ENCODE measurements around the gene KCNJ2.

The KCNJ2 gene

DNA sequence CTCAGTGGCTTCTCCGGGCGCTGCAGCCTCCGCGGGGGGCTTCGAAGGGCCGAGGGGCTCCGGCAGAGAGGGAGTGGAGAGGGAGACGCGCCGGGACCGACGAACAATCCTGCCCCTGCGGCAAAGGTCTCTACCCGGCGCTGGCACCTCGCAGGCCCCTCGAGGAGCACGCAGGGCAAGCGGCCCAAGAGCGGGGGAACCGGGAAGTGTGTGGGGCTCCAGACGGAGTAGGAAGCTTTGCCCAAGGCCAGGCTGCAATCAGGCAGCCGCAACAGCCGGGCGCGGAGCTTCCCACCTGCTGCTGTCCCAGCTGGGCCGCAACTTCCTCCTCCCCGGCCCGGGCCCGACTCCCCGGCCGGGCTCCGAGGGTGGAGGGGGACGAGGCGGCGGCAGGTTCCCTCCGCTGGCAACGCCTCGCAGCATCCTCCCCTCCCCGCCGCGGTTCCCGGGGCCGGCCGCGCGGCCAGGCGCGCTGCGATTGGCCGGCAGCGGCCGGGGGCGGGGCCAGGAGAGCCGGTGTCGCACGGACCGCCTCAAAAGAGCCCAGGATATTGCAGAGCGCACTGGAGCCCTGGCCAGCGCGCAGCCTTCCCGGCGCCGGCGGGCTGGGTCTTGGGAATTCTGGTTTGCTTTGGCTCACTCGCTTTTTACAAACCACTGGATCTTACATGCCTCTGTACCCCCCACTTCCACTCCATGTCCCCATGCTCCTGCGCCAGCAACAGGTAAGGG is at the start of gene KCNJ2:
Gene KCNJ2 (plus strand): TSS at position 556 of the 732 bp plus-strand sequence. CDS start 5,508 bp downstream, outside the sequence.
- DNase-seq (ENCODE audit: low read depth in 2 of 2) = no peak

DNA sequence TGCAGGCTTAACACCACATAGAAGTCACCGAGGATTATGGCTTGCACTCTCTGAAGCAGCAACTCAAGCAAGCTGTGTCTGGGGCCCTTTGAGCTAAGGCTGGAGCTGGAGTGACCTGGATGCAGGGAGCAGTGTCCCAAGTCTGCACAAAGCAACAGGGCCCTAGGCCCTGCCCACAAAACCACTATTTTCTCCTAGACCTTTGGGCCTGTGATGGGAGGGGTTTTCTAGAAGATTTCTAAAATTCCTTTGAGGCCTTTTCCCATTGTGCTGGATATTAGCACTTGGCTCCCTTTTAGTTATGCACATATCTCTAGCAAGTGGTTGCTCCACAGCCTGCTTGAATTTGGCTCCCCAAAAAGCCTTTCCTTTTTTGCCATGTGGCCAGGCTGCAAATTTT is 49.8 kb upstream of the KCNJ2 start:
- DNase-seq (ENCODE audit: low read depth in 2 of 2) = no peak

DNA sequence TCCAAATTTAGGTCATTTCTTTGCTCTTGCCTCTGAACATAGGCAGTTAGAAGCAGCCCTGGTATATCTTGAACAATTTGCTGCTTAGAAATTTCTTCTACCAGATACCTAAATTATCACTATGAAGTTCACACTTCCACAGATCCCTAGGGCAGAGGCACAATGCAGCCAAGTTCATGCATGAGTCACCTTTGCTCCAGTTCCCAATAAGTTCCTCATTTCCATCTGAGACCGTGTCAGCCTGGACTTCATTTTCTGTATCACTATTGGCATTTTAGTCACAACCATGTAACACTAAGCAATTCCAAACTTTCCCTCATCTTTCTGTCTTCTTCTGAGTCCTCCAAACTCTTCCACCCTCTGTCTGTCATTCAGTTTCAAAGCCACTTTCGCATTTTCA is 49.3 kb upstream of the KCNJ2 start:
- no peak for DNase-seq (ENCODE audit: low read depth in 2 of 2)

DNA sequence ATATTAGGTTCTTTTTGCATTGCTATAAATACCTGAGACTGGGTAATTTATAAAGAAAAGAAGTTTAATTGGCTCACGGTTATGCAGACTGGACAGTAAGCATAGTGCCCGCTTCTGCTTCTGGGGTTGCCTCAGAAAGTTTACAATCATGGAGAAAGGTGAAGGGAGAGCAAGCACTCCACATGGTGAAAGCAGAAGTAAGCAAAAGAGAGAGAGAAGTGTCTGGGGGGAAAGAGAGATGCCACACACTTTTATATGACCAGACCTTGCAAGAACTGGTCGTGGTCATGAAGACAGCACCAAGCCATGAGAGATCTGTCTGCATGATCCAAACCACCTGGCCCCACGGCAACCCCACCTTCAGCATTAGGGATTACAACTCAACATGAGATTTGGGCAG is 48.9 kb upstream of the KCNJ2 start:
- no peak for DNase-seq (ENCODE audit: low read depth in 2 of 2)

DNA sequence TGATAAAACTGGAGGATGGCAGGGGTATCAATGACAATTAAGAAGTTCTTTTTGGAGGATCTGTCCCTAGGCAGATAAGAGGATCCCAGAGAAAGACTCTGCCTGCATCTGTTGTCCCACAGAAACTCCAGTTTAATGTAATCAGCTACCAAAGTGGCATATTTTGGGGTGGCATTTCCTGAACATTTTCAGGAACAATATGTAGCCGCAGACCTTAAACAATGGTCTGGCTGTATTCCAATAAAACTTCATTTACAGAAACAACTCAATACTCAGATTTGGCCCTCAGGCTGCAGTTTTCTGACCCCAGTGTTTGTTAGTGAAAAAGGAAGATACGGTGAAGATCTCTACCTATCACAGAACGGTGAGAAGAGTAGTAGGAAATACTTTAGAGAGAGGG is 48.2 kb upstream of the KCNJ2 start:
- DNase-seq (ENCODE audit: low read depth in 2 of 2) = no peak

DNA sequence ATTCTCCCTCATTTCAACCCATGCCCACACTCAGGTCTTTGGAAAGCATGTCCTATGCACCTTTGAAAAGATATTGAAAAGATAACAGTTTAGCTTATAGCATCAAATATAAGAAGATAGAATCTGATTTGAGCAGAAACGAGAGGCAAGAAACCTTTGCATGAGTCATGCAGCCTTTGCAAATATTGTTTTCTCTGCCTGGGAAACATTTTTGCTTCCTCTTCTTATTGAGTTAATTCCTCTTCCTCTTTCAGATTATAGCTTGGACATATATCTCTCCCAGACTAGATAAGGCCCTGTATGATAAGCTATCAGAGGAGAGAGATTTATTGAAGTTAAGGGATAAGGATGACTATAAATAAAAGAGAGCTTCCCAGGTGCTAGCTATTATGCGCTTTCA is 46.1 kb upstream of the KCNJ2 start:
- DNase-seq (ENCODE audit: low read depth in 2 of 2) = no peak

DNA sequence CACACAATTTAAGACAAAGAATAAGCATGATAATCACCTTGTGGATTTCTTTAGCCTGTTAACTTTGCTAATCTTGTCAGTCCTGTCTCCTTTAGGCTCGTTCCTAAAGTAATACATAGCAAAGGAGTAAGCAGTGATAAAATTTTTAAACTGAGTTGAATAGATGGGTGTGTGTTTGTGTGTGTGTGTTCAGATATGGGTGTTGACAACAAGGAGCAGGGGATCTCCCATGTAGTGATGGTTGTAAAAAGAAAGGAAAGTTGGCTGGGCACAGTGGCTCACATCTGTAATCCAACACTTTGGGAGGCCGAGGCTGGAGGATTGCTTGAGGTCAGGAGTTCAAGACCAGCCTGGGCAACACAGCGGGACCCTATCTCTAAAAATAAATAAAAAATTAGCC is 44.6 kb upstream of the KCNJ2 start:
- DNase-seq (ENCODE audit: low read depth in 2 of 2) = no peak

DNA sequence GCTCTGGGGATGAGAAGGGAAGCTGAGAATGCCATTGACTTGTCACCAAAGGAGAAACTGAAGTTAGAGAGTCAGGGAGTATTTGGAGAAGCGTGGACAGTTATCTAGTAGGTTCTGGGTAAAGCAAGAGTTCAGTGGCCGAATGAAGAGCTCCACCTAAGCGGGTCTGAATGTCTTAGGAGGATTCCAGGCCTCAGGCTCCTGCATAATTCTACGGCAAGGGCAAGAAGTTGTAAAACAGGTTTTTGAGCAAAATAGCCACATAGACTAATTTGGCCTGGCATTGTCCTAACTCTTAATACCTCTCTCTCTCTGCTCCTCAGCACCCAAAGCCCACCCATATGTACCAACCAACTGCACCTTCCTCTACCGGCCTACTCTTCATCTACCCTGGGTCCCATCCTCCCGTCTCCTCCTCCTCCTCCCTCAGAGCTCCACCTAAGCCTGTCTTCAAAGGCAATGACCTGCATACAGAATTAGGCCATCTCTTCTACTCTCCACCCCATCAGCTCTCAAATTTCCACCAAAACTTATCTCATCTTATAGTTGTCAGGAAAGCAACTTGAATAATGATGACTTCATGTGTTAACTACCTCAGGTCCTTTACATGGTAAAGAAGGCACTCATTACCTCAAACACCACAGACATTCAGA is 42.0 kb upstream of the KCNJ2 start:
- DNase-seq (ENCODE audit: low read depth in 2 of 2) = no peak

DNA sequence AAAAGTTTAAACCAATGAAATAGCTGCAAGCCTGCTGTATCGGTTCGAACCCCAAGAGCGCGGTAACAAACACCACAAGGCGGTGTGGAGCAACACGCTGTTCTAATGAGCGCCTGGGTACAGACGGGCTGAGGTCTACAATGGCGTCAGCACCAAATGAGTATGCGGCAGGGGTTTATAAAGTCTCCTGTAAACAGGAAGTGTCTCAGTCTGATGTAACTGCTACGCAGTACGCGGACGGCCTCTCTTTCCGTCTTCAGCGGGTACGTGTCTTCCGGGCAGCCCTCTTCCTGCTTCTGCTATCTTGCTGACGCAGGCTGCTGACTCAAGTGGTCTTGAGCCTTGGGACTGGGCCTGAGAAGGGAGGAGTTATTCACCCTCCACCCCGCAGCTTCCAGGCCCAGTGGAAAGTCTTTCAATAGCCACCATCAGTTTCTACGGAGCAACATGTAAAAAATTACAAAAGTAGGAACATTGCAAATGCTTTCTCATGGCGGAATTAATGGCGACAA is 40.5 kb upstream of the KCNJ2 start:
- DNase-seq (ENCODE audit: low read depth in 2 of 2) = no peak

DNA sequence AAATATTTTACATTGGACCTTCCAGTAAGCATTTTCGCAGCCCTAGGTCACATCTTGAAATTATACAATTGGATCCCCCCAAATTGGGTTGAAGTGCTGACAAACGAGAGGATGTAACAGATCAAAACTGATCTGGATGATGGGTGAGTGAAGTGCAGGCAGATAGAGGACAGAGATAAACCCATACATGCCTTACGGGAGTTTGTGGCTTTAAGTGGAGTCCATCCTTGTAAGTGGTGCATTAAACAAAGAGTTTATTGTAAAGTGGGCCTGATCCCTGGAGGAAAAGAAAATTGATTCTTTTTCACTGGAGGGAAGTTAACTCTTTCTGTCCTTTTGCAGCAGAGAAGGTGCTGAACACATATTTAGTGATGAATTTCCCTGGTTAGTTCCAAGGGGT is 39.0 kb upstream of the KCNJ2 start:
- DNase-seq (ENCODE audit: low read depth in 2 of 2) = no peak

DNA sequence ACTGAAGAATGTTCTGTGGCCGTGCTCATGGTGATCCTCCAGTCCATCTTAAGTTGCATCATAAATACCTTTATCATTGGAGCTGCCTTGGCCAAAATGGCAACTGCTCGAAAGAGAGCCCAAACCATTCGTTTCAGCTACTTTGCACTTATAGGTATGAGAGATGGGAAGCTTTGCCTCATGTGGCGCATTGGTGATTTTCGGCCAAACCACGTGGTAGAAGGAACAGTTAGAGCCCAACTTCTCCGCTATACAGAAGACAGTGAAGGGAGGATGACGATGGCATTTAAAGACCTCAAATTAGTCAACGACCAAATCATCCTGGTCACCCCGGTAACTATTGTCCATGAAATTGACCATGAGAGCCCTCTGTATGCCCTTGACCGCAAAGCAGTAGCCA is 36.8 kb upstream of the KCNJ2 start:
- no peak for DNase-seq (ENCODE audit: low read depth in 2 of 2)

DNA sequence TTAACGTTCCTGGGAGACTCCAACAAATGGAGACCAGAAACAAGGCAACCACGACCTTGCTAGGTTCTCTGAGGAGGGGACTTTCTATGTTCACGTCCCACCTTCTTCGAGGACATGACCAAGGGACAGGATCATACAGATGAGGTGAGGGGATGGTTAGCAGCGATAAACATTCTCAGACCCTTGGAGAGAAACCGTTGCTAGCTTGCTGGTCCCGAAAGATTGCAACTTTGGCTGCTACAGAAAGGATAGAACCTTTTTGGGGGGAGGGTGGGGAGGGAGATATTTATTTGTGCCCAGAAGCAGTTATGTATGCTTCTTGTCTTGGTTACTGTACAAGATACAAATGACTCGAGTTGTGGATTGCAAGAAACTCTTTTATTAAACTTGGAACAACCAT is 35.3 kb upstream of the KCNJ2 start:
- no peak for DNase-seq (ENCODE audit: low read depth in 2 of 2)

DNA sequence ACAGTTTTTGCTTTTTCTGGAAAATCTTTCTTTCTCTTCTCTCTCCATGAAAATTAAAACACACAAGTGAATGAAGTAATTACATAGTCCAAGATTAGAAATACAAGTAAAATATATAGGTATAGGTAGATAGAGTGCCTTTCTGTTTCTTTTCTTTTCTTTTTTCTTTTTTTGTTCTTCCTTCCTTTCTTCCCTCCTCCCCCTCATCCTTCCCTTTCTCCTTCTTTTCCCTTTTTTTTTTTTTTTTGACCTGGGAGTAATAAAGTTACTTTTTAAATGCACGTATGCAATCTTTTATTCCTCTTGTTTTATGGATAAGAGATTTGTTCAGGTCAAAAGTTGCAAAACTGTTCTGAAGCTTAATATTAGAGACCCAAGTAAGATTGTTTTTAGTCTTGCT is 34.6 kb upstream of the KCNJ2 start:
- DNase-seq (ENCODE audit: low read depth in 2 of 2) = no peak

DNA sequence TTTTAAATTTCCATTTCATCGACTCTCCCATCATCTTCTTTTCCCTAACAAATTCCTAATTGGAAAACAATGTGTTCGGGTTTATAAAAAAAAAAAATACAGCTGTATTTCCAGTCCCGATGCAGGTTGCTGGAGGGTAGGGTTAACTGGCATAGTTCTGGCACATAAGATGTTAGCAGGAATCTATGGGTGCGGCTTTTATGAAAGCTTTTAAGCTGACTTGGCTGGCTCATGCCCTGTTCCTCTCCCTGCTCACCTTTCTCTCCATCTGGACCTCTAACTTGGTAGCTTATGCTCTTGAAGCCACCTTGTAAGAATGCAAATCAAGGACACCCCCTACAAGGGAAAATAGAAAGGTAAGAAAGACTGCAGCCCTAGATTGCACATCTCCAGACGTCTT is 33.2 kb upstream of the KCNJ2 start:
- DNase-seq (ENCODE audit: low read depth in 2 of 2) = no peak

DNA sequence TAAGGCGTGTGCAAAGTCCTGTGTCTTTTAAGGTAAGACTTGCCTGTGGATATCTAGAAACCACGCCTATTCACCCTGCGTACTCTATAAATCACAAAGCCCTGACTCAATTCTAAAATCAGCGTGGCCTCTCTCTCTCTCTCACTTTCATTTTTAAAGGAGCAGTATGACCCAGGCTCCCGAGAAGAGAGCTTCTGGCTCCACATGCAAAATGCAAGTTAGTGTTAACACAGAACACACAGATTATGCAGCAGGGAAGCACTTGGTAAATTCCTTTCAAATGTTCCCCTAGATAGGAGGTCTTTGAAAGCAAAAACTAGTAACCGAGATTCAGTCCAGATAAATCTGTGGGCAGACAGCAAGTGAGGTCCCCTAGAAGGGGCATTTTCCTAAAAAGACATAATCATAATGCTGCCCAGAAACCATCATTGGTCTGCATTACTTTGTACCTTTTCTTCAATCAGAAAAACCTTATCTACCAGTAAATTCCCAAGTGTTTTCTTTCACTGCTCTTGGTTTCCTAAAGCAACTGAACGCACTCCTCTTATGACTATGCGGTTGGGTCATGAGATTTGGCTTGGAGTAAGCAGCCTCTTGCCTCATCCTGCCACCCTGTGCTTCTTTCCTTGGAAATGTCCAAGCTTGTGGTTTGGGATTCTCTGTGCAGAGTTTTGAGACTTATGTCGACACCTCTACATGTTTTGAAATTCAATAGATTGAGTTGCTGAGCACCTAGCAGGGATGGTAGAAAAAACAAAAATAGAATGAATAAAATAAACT is 31.7 kb upstream of the KCNJ2 start:
- DNase-seq (ENCODE audit: low read depth in 2 of 2) = peak; percentile 45 to 47

DNA sequence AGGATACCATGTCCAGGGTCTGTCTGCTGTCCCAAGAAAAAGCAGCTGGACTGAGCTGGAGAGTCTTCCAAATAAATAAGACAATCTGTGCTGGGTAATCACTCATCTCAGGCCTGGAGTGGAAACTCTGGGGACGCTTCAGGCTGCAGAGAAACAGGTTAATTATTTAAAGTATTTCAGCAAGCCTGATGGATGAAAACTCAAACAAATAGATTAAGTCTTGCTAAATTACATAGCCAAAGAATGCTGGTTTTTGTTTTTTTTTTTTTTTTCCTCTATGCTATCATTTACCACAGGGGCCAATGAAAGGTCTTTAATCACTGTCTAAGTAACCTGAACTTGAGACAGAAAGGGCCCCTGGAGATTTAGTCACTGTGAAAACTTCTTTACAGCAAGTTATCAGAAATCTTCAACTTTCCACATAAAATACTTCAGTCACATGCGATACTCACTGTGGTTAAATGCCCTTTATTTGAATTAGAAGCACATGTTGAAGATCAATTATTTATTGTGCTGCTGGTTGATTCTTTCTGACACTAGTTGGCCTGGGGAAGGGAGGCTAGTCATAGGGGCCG is 31.0 kb upstream of the KCNJ2 start:
- DNase-seq (ENCODE audit: low read depth in 2 of 2) = peak; percentile 29 to 44

DNA sequence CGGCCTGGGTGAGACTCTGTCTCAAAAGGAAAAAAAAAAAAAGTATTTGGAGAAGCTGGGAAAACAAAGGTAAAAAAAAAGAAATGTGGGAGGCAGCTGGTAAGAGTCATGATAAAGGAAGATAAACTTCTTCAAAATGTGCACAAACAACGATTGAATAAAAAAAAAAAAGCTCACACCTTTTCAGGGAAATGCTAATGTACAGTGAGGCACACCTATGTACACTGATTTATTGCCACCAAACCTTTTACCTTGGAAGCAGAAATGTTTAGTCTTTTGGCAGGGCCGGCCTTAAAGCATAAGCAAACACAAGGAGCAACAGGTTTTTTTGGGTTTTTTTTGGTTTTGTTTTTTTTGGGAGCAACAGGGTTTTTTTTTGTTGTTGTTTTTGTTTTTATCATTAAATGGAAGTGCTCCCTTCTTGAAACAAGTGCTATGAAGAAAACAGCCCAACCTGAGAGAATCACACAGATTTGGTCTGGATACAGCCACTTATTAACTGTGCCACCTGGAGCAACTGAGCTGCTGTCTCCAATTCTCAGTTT is 29.8 kb upstream of the KCNJ2 start:
- DNase-seq (ENCODE audit: low read depth in 2 of 2) = no peak

DNA sequence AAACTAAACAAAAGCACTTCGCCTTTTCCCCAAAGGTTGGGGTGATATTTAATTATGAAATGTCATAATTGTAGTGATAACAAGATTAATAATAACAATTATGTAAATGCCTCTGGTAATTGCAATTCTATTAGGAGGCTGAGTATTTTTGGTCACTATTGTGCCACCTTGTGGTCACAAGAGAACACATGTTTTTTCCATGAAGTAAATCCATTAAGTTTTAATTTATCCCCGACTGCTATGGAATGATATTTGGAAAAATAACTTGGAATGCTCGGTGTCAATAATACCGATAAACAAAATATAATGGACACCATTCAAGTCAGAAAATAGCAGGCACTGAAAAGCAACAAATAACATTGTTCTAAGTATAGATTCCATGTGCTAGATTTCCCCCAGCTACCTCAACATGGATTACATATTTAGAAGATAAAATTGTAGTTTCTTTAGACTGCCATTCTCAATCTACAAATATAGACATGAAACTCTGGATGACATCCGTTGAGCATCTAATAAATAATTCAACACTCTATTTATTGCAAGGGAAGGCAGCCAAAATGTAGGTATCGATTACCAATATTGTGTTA is 25.0 kb upstream of the KCNJ2 start:
- no peak for DNase-seq (ENCODE audit: low read depth in 2 of 2)

DNA sequence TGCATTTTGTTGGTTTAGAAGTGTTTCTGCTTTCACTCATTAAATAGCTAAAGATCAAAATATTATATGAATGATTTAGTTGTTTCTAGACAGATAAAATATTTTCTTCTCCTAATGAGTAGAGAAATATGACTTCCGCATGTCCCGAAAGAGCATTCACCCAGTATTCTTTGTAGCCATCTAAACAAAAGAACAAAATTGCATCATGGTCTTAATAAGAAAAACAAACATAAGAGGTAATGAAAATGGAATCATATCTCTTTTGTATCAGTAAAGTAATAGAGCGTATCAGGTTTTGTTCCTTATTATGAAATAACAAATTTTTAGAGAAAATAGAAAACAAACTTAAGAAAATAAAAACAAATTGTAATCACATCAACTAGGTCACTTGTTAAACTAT is 16.1 kb upstream of the KCNJ2 start:
- no peak for DNase-seq (ENCODE audit: low read depth in 2 of 2)

DNA sequence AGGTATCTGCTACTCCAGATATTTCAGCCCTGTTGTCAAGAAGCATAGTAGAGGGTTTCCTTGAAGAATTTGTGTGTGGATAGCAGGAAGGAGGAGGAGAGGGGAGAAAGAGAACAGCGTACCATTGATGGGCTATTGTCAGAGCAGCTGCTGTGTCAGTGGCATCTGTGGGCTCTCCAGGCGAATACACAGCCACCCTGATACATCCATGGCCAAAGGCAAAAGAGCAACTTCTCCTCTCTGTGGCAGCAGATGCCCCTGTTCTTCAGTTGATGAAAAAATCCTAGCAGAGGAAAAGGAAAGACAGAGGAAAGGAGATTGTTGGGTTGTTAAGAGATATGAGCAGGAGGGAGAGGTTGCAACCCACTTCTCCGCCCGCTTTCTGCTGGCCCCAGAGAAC is 12.2 kb upstream of the KCNJ2 start:
- DNase-seq (ENCODE audit: low read depth in 2 of 2) = no peak

DNA sequence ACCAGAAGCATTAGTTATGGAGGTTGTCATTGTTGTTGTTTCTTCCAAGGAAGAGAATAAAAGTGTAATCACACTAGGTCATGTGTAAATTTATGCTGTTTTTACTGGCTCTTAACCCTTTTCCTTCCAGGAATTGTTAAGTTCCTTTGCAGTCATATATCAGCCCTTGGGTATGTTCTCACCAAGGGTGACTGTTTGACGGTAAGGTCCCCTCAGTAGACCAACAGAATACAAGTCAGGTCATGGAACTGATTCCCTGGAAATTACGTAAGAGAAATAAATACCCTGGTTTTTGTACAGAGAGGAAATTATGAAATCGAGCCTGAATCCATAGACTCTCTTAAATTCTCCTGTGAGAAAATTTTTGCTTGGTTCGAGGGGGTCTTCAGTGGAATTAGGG is 11.2 kb upstream of the KCNJ2 start:
- no peak for DNase-seq (ENCODE audit: low read depth in 2 of 2)

DNA sequence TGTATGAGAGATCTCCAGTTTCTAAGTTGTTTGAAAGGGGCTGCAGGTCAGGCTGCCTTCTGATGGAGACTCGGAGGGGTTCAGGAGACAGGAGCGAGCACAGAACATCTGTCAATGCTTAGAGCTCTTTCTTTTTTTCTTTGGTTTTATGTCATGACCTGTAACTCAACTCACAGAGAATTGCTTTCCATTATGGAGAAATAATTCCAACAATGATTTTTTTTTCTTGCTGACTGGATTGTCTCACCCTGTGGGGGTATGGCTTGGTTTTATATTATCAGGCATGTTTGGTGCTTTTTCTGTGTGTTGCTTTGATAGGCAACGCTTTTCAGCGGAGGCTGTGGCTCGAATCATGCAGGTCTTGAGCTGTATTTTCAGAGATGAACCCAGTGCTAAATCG is 10.7 kb upstream of the KCNJ2 start:
- no peak for DNase-seq (ENCODE audit: low read depth in 2 of 2)

All from fibroblast of skin of left quadriceps (primary cell).